Measurements from ENCODE around the gene DCDC1. TPM values are rescaled to one million over a fixed set of nuclear protein-coding genes. Genes with fewer than 3 reads are reported as not detected.

Gene DCDC1
- total and polyA plus RNA-seq, 9 of the 15 experiments (the other 6 are each of a cell fraction or from before 2014, with no cell fraction given): 0.05 to 0.18 (median 0.08) TPM; not detected in 3

GRCh38 chr11:31369348-31370329, at the start of gene DCDC1, which contains the start of gene DNAJC24 (continued):
- TF ChIP-seq CBX3 (IDR thresholded peaks at IDR 0.05; ENCODE audit: borderline replicate concordance in 1 of 2, low read length in 2 of 2): peak in 1 of 2 experiments; percentile 72; a peak in 1 of 3 replicates
- TF ChIP-seq ZBTB40 (IDR thresholded peaks at IDR 0.05): peak; percentile 99
- TF ChIP-seq ZBTB40 (CRISPR knock-in tag; IDR thresholded peaks at IDR 0.05): no peak
- TF ChIP-seq ETV1 (tag; conservative IDR thresholded peaks at IDR 0.05; ENCODE audit: low read depth): peak; percentile 68
- TF ChIP-seq ZHX1 (conservative IDR thresholded peaks at IDR 0.05; ENCODE audit: low read length): 0 out of 2 replicates have a peak, but pooled peaks have one; percentile 58
- TF ChIP-seq KDM4B (IDR thresholded peaks at IDR 0.05; ENCODE audit: borderline replicate concordance in 2 of 2, low read depth in 1 of 2): peak in 1 of 2 experiments; percentile 95; a peak in 2 of 4 replicates
- no peak for TF ChIP-seq USF1 (CRISPR knock-in tag; IDR thresholded peaks at IDR 0.05)
- peak; percentile 83 for TF ChIP-seq HCFC1 (IDR thresholded peaks at IDR 0.05; ENCODE audit: low read depth, low read length)
- TF ChIP-seq POU5F1 (IDR thresholded peaks at IDR 0.05; ENCODE audit: borderline replicate concordance, low read depth, low read length, partially characterized antibody): no peak
- no peak for TF ChIP-seq HES1 (IDR thresholded peaks at IDR 0.05; ENCODE audit: low read depth)

Measured in K562 (cell line).